Measurements from ENCODE around the gene FAM240B. TPM values are rescaled to one million over a fixed set of nuclear protein-coding genes. Genes with fewer than 3 reads are reported as not detected.

FAM240B gene
- total and polyA plus RNA-seq, 2 of the 8 experiments (the other 6 are each of a cell fraction or from before 2014, with no cell fraction given) = not detected

DNA sequence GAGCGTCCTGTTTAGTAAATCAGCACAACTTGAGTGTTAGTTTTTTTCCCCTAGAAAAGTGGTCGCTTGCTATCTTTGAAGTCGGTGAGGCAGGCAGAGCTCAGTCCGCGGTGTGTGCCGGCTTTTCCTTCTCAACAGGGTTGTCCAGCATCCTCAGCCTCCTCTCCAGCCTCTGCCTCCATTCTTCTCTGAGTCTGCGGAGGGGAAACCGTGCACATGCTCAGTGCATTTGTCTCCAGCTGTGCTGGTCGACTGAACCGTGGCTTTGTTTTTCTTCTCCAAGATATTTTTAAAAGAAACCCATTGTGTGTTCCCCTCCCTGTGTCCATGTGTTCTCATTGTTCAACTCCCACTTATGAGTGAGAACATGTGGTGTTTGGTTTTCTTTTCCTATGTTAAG is 25.3 kb downstream of the FAM240B start (continued):
- TF ChIP-seq, protein P1, sequence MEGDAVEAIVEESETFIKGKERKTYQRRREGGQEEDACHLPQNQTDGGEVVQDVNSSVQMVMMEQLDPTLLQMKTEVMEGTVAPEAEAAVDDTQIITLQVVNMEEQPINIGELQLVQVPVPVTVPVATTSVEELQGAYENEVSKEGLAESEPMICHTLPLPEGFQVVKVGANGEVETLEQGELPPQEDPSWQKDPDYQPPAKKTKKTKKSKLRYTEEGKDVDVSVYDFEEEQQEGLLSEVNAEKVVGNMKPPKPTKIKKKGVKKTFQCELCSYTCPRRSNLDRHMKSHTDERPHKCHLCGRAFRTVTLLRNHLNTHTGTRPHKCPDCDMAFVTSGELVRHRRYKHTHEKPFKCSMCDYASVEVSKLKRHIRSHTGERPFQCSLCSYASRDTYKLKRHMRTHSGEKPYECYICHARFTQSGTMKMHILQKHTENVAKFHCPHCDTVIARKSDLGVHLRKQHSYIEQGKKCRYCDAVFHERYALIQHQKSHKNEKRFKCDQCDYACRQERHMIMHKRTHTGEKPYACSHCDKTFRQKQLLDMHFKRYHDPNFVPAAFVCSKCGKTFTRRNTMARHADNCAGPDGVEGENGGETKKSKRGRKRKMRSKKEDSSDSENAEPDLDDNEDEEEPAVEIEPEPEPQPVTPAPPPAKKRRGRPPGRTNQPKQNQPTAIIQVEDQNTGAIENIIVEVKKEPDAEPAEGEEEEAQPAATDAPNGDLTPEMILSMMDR (IDR thresholded peaks at IDR 0.05; ENCODE audit: control extremely low read depth in 1 of 3, insufficient read depth in 1 of 3, low read depth in 1 of 3, low read length in 3 of 3) = no peak

All from H1 (cell line).